GDM1 (cell line): Measurements from ENCODE around the gene TBK1.

ENCODE experiments used
- DNase-seq: peaks from one replicate; lab custom pipeline; 2025; lab: John Stamatoyannopoulos, UW

The TBK1 gene

GRCh38 chr12:64451687-64452558, at the start of gene TBK1:
Gene TBK1 (plus strand): TSS chr12:64452120. CDS start chr12:64455871, 3,751 bp downstream.
- DNase-seq, result peak; percentile 62

DNA sequence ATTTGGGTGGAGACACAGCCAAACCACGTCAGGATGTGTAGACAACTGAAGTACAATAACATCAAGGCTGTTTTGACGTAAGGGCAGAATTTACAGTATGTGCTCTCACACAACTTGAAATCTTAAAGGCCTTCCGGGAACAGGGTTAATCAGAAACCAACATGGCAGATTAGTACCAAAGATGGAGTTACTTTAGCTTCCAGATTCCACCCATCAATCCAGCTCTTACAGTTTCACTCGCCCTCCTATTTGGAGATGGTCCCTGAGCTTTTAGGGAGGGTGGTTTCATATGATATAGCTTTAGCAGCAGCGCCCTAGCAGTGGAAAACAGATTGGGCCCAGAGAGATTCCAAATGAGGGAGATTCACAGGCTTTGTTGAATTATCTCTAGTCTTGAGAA, 49.7 kb upstream of the TBK1 start:
- no peak for DNase-seq

GRCh38 chr12:64403707-64404469, 48.0 kb upstream of the TBK1 start, which contains the start of gene XPOT:
Gene XPOT (plus strand): TSS chr12:64404392. CDS start chr12:64410036, 5,644 bp downstream.
- peak; percentile 96 for DNase-seq

GRCh38 chr12:64404470-64405256, 47.3 kb upstream of the TBK1 start:
- DNase-seq, result peak; percentile 61

DNA sequence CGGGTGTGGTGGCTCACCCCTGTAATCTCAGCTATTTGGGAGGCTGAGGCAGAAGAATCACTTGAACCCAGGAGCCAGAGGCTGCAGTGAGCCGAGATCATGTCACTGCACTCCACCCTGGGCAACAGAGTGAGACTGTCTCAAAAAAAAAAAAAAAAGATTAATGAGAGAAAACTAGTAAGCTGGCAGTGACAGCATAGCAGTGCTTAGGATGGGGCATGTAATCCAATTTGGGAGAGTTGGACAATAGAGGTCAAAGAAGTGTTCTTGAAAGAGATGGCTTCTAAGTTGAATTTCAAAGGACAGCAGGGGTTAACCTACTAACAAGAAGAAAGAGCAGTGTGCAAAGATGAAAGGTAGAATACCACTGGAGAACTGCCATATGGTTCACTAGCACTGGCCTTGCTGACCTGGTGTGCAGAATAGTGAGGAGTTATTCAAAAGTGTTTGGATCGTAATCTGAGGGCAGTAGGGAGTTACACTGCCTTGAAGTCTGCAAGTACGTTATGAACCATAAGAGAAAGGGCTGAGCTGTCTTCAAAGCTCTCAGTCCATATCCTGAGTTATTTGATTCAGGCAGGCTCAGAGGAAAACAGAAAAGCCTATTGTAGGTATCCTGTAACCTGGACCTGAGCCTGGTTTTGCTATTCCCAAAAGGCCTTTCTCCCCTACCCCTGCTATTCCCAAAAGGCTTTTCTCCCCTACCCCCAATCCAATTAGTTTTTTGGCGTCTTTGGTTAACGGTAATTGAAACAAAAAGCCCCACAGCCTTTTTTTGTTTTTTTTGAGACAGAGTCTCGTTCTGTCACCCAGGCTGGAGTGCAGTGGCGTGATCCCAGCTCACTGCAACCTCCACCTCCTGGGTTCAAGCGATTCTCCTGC, 44.3 kb upstream of the TBK1 start:
- no peak for DNase-seq

- no peak for DNase-seq
These were observed 40.5 kb upstream of the TBK1 start for GRCh38 chr12:64411427-64411826.

DNA sequence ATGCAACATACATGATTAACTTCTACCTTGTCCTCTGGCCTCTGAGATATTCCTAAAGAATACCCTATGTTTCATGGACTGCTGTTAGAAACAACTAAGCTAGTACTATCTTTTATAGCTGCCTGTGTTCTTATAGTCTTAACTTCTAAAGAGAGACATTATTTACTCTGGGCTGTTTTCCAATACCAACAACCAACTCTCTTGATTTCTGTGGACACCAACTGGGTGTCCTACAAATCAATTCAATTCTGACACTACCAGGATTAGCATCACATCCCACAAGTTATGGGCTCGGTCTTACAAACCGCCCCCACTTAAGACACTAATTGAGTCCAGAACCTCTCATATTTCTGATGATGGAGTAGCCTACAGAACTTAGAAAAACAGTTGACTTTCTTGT, 39.5 kb upstream of the TBK1 start:
- no peak for DNase-seq

- no peak for DNase-seq
These were observed 38.0 kb upstream of the TBK1 start for GRCh38 chr12:64413884-64414283.

DNA sequence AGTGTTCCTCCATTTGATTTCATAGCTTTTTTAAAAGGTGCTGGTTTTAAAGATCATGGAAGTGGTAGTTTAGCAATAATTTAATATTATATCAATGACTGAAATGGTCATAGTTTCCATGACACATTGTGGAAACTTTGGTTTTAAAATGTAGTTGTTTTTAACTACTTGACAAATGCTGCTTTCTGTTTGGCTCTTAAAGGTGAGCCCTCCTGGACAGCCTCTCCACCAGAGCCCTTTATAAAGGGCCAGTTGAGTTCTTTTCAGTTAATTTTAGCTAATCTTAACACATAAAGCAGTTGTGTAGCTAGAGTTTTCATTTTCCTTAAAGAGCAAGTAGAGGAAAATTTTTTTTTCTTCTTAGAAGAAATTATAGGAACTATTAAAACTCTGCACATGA, 33.7 kb upstream of the TBK1 start:
- no peak for DNase-seq

GRCh38 chr12:64419696-64420095, 32.2 kb upstream of the TBK1 start:
- no peak for DNase-seq

DNA sequence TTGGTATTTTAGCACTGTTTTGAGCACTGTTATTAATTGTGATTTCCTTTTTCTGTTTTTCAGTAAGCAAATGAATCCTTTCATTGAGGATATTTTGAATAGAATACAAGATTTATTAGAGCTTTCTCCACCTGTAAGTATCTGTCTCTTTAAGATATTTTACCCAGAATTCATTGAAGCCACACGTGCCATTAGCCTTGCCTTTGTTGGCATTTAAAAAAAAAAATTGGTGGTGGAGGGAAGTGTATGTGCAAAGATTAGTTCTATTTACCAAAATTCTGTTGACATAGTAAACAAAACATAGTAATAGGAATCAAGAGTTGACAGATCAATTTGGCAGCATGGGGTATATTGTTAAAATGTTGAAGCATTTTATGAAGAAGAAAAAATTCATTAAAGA, 23.9 kb upstream of the TBK1 start:
- DNase-seq, result no peak

DNA sequence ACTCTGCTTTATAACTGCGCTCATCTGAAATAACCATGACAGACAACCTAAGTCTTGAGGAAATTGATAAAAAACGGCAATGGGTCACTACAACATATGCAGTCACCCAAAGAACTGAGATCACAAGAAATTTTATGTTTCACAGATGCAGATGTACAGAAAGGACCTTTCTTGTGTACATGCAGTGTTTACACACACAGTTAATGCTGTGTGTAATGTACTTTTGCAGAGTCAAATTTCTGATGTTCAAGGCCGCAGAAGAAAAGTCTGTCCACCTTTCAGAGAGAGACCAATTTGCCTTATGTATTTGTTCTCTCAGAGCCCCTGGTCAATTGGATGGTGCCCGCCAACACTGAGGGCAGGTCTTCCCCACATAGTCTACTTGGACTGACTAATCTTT, 23.0 kb upstream of the TBK1 start:
- no peak for DNase-seq

- no peak for DNase-seq
These were observed 21.0 kb upstream of the TBK1 start for GRCh38 chr12:64430886-64431285.

DNA sequence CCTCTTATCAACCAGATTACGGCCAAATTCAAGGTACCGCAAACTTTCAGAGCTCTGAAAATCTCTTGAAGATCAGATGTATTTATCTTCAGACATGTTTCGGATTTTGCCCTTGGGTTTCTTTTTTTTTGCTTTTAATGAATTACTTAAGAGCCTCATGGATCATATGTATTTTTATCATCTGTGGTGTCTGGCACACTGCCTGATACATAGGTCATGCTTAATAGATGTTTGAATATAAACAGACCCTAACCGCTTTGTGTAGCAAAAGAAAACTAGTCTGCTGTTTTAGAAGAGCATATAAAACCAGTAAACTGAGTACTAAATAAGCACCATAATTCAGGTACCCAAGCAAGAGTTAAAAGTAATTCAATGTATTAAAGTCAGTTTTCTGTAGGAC, 20.1 kb upstream of the TBK1 start:
- DNase-seq, result no peak

DNA sequence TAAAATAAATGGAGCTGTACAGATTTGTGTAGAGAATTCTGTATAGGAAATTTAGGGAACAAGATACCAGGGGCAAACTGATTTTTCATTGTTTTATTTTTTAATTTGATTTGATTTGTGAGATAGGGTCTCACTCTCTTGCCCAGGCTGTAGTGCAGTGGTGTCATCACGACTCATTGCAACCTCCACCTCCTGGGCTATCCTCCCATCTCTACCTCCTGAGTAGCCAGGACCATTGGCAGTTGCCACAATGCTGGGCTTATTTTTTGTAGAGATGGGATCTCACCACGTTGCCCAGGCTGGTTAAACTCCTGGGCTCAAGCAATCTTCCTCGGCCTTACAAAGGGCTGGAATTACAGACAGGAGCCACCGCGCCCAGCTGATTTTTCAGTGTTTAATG, 18.0 kb upstream of the TBK1 start:
- DNase-seq, result no peak

DNA sequence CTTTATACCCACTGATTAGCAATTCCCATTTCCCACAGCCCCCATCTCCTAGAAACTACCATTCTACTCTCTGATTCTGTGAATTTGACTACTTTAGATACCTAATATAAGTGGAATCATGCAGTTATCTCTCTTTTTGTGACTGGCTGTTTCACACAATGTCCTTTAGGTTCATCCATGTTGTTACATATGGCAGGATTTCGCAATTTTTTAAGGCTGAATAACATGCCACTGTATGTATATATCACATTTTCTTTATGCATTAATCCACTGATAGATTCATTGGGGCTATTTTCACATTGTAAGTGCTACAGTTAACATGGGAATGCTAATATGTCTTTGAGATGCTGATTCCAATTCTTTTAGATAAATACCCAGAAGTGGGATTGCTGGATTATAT, 11.8 kb upstream of the TBK1 start:
- DNase-seq, result no peak

DNA sequence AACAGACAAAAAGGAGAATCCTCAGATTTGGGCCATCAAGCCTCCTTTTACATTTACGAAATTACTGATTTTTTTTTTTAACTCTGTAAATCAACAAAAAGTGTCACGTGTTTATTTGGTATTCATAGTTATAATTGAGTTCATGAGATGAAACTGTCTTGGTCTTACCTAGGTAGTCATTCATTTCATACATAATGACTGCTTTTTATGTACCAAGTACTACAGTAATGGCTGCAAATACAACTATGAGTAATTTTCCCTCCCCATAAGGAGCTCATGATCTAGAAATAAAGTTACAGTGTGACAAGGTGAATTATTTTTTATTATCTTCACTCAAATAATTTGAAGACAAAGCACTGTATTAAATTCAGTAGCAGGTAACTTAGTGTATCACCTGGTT, 6.4 kb upstream of the TBK1 start:
- DNase-seq, result no peak

DNA sequence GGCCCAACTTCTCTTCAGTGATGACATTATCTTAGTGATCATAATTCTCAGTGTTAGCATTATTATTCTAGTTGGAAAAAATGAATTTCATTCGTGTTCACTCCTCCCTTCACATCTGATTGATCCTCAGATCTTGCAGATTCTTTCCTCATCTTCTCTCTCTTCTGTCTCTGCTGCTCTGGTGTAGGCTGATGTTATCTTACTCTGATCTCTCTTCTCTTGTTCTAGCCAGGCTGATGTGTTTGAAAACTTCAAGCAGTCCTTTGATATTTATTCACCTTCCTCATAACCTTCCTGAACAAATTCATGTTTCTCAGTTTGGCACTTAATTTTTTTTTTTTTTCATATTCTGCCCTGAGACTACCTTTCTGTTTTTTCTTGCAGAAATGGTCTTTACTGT, 5.6 kb upstream of the TBK1 start:
- no peak for DNase-seq

GRCh38 chr12:64450057-64450640, 1.8 kb upstream of the TBK1 start:
- no peak for DNase-seq

- DNase-seq, result peak; percentile 6
These were observed 1.0 kb upstream of the TBK1 start for GRCh38 chr12:64450711-64451486.
